KBM-7 (cell line): Measurements from ENCODE around the gene PPM1B.
"Not testable (repeated sequence)": the region's sequence is repeated elsewhere in the genome, so short reads cannot be mapped to it uniquely, and the experiment has no call there.

Experiments
- DNase-seq: peaks from one replicate; pipeline ENCODE4 v3.0.0-alpha.2; 2015
- in situ Hi-C: fragments of 300-500 bp; cut with MboI; formaldehyde crosslinking; loops from 2 replicates; pipeline ENCODE4 v1.14.3; 2020; ENCODE audit warnings: low sequenced_read_pairs, low pct_unique_long_range_greater_than_20kb, mixed read lengths

The PPM1B gene

GRCh38 chr2:44168681-44169154, at the start of gene PPM1B:
TSS of gene PPM1B (plus strand) at chr2:44168875. CDS start at chr2:44201200, 32,325 bp downstream.
- in situ Hi-C loops: no loop called here
- no peak for DNase-seq

GRCh38 chr2:44119878-44120277, 48.8 kb upstream of the PPM1B start:
- no peak for DNase-seq
- in situ Hi-C loops: no loop called here

GRCh38 chr2:44120428-44120827, 48.2 kb upstream of the PPM1B start:
- in situ Hi-C loops: no loop called here
- DNase-seq: peak; percentile 80

GRCh38 chr2:44121899-44122298, 46.8 kb upstream of the PPM1B start:
- in situ Hi-C loops: no loop called here
- no peak for DNase-seq

GRCh38 chr2:44124500-44124899, 44.2 kb upstream of the PPM1B start:
- no peak for DNase-seq
- in situ Hi-C loops: no loop called here

GRCh38 chr2:44126106-44126797, 42.4 kb upstream of the PPM1B start:
- in situ Hi-C loops: no loop called here
- DNase-seq: peak; percentile 69

GRCh38 chr2:44130441-44130840, 38.2 kb upstream of the PPM1B start:
- in situ Hi-C loops: no loop called here
- DNase-seq: peak; percentile 35

- DNase-seq: no peak
- in situ Hi-C loops: no loop called here
Observed at GRCh38 chr2:44131177-44131576, 37.5 kb upstream of the PPM1B start.

- DNase-seq, in situ Hi-C loops: not testable (repeated sequence)
Observed at GRCh38 chr2:44133602-44134001, 35.1 kb upstream of the PPM1B start.

GRCh38 chr2:44134848-44135247, 33.8 kb upstream of the PPM1B start:
- in situ Hi-C loops: no loop called here

GRCh38 chr2:44135296-44135695, 33.4 kb upstream of the PPM1B start:
- in situ Hi-C loops: no loop called here
- no peak for DNase-seq

More at GRCh38 chr2:44134848-44135247, 33.8 kb upstream of the PPM1B start:
- no peak for DNase-seq

GRCh38 chr2:44135771-44136170, 32.9 kb upstream of the PPM1B start:
- no peak for DNase-seq
- in situ Hi-C loops: no loop called here

GRCh38 chr2:44136252-44136651, 32.4 kb upstream of the PPM1B start:
- in situ Hi-C loops: no loop called here
- DNase-seq: no peak

- in situ Hi-C loops: no loop called here
Observed at GRCh38 chr2:44137048-44137447, 31.6 kb upstream of the PPM1B start.

GRCh38 chr2:44137872-44138551, 30.7 kb upstream of the PPM1B start:
- in situ Hi-C loops: no loop called here

More at GRCh38 chr2:44137048-44137447, 31.6 kb upstream of the PPM1B start:
- no peak for DNase-seq

GRCh38 chr2:44139741-44140140, 28.9 kb upstream of the PPM1B start:
- in situ Hi-C loops: no loop called here
- no peak for DNase-seq

More at GRCh38 chr2:44137872-44138551, 30.7 kb upstream of the PPM1B start:
- DNase-seq: no peak

GRCh38 chr2:44142306-44142705, 26.4 kb upstream of the PPM1B start:
- in situ Hi-C loops: no loop called here
- no peak for DNase-seq

- in situ Hi-C loops: no loop called here
- DNase-seq: no peak
Observed at GRCh38 chr2:44143701-44144100, 25.0 kb upstream of the PPM1B start.

GRCh38 chr2:44148999-44149398, 19.7 kb upstream of the PPM1B start:
- in situ Hi-C loops: no loop called here

GRCh38 chr2:44150473-44150872, 18.2 kb upstream of the PPM1B start:
- in situ Hi-C loops: no loop called here

More at GRCh38 chr2:44148999-44149398, 19.7 kb upstream of the PPM1B start:
- peak; percentile 45 for DNase-seq

More at GRCh38 chr2:44150473-44150872, 18.2 kb upstream of the PPM1B start:
- no peak for DNase-seq
